22Rv1 (cell line): ENCODE measurements around the gene SOX12.

Experiments used
- ZFX ChIP-seq: fragments of 450-650 bp; IDR thresholded peaks from 2 replicates; pipeline ENCODE4 v1.6.1; 2017; ENCODE audit warnings: antibody characterized with exemption, borderline replicate concordance
- TF ChIP-seq, protein P1 (sequence below): fragments of 450-650 bp; IDR thresholded peaks from 2 replicates; pipeline ENCODE4 v1.5.1; 2017; ENCODE audit warnings: mild to moderate bottlenecking

DNA sequence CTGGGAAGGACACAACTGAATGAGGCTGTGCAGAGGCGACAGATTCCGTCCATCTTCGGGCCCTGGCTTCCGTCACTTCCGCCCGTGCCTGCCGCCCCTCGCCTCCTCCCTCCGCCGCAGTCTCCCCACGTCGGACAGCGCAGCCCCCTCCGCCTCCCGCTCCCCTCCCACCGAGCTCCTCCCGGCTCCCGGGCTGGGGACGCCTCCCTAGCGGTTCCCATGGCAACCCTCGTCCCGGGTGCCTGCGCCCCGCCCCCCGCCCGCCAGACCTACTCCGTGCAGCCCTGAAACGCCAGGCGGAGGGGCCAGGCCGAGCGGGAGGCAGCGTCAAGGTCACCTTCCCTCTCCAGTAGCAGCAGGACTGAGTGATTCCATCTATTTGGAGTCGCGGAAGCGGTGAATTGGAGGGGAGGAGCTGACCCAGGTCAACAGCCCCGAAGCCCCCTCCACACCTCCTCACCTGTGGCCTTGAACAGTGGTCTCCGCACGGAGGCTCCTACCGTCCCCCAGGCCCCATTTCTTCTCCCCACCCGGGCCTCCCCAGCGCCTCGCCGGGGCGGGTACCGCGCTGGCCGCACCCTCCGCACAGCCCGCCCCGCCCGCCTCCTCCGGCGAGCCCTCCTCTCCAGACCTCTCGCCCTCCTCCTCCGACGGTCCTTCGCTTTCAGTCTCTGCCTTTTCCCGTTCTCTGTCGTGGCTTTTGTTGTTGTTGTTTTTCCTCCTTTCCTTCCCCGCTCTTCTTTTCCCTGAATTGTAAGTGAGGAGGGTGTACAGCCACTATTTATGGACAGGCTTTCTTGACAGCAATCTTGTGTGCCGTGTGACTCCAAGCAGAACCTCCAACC lies 22.5 kb downstream of the SOX12 start:
- TF ChIP-seq, protein P1, sequence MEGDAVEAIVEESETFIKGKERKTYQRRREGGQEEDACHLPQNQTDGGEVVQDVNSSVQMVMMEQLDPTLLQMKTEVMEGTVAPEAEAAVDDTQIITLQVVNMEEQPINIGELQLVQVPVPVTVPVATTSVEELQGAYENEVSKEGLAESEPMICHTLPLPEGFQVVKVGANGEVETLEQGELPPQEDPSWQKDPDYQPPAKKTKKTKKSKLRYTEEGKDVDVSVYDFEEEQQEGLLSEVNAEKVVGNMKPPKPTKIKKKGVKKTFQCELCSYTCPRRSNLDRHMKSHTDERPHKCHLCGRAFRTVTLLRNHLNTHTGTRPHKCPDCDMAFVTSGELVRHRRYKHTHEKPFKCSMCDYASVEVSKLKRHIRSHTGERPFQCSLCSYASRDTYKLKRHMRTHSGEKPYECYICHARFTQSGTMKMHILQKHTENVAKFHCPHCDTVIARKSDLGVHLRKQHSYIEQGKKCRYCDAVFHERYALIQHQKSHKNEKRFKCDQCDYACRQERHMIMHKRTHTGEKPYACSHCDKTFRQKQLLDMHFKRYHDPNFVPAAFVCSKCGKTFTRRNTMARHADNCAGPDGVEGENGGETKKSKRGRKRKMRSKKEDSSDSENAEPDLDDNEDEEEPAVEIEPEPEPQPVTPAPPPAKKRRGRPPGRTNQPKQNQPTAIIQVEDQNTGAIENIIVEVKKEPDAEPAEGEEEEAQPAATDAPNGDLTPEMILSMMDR, result no peak
- TF ChIP-seq ZFX, result no peak
